Liver (tissue), 3 donors: Measurements from ENCODE around the gene SUMO2.

Source experiments
- GABPA ChIP-seq, 2 donors: IDR thresholded peaks in 1 of 2; conservative IDR thresholded peaks in 1 of 2; 2 replicates each; pipeline ENCODE4 v1.6.1; 2016; ENCODE audit warnings: antibody characterized with exemption in 2 of 2, mild to moderate bottlenecking in 1 of 2, moderate library complexity in 1 of 2
- RAD21 ChIP-seq, 2 donors: IDR thresholded peaks; 2 replicates each; pipeline ENCODE4 v1.6.1; 2016; ENCODE audit warnings: antibody characterized with exemption in 2 of 2, mild to moderate bottlenecking in 2 of 2
- SP1 ChIP-seq: IDR thresholded peaks from 2 replicates; pipeline ENCODE4 v1.6.1; 2018; ENCODE audit warnings: antibody characterized with exemption, mild to moderate bottlenecking
- YY1 ChIP-seq: IDR thresholded peaks from 2 replicates; pipeline ENCODE4 v1.6.1; 2016; ENCODE audit warnings: antibody characterized with exemption, mild to moderate bottlenecking
- TF ChIP-seq, protein P1 (sequence below): fragments of 150-350 bp; IDR thresholded peaks from 2 replicates; pipeline ENCODE4 v1.5.1; 2017; ENCODE audit warnings: improper control_type of control experiment, low read depth, low read length; ENCODE audit not compliant: missing input control
- TF ChIP-seq, protein P2 (sequence below): IDR thresholded peaks from 2 replicates; pipeline ENCODE4 v1.6.1; 2016; ENCODE audit warnings: antibody characterized with exemption, mild to moderate bottlenecking
- TF ChIP-seq, protein P3 (sequence below): IDR thresholded peaks from 2 replicates; pipeline ENCODE4 v1.6.1; 2016; ENCODE audit warnings: antibody characterized with exemption
- TF ChIP-seq, protein P4 (sequence below): IDR thresholded peaks from 2 replicates; pipeline ENCODE4 v1.6.1; 2016; ENCODE audit warnings: antibody characterized with exemption
- donor health status: healthy.
- donor health status: healthy.

DNA sequence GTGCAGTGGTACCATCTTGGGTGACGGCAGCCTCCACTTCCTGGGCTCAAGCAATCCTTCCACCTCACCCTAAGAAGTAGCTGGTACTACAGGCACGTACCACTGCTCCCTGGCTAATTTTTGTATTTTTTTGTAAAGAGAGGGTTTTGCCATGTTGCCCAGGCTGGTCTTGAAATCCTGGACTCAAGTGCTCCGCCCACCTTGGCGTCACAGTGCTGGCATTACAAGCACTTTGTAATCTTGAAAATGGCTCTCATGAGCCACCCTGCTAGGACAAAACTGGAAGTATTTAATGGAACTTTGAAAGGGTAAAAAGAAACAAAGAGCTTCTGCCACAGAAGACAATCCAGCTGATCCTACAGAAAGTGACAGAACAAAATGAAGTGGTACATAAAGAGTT is 9.2 kb downstream of the SUMO2 start:
- TF ChIP-seq, protein P1, sequence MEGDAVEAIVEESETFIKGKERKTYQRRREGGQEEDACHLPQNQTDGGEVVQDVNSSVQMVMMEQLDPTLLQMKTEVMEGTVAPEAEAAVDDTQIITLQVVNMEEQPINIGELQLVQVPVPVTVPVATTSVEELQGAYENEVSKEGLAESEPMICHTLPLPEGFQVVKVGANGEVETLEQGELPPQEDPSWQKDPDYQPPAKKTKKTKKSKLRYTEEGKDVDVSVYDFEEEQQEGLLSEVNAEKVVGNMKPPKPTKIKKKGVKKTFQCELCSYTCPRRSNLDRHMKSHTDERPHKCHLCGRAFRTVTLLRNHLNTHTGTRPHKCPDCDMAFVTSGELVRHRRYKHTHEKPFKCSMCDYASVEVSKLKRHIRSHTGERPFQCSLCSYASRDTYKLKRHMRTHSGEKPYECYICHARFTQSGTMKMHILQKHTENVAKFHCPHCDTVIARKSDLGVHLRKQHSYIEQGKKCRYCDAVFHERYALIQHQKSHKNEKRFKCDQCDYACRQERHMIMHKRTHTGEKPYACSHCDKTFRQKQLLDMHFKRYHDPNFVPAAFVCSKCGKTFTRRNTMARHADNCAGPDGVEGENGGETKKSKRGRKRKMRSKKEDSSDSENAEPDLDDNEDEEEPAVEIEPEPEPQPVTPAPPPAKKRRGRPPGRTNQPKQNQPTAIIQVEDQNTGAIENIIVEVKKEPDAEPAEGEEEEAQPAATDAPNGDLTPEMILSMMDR: no peak
- no peak for TF ChIP-seq RAD21 (IDR thresholded peaks at IDR 0.05)
- TF ChIP-seq YY1: no peak
- no peak for TF ChIP-seq SP1
- TF ChIP-seq, protein P2, sequence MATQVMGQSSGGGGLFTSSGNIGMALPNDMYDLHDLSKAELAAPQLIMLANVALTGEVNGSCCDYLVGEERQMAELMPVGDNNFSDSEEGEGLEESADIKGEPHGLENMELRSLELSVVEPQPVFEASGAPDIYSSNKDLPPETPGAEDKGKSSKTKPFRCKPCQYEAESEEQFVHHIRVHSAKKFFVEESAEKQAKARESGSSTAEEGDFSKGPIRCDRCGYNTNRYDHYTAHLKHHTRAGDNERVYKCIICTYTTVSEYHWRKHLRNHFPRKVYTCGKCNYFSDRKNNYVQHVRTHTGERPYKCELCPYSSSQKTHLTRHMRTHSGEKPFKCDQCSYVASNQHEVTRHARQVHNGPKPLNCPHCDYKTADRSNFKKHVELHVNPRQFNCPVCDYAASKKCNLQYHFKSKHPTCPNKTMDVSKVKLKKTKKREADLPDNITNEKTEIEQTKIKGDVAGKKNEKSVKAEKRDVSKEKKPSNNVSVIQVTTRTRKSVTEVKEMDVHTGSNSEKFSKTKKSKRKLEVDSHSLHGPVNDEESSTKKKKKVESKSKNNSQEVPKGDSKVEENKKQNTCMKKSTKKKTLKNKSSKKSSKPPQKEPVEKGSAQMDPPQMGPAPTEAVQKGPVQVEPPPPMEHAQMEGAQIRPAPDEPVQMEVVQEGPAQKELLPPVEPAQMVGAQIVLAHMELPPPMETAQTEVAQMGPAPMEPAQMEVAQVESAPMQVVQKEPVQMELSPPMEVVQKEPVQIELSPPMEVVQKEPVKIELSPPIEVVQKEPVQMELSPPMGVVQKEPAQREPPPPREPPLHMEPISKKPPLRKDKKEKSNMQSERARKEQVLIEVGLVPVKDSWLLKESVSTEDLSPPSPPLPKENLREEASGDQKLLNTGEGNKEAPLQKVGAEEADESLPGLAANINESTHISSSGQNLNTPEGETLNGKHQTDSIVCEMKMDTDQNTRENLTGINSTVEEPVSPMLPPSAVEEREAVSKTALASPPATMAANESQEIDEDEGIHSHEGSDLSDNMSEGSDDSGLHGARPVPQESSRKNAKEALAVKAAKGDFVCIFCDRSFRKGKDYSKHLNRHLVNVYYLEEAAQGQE: no peak
- TF ChIP-seq, protein P3, sequence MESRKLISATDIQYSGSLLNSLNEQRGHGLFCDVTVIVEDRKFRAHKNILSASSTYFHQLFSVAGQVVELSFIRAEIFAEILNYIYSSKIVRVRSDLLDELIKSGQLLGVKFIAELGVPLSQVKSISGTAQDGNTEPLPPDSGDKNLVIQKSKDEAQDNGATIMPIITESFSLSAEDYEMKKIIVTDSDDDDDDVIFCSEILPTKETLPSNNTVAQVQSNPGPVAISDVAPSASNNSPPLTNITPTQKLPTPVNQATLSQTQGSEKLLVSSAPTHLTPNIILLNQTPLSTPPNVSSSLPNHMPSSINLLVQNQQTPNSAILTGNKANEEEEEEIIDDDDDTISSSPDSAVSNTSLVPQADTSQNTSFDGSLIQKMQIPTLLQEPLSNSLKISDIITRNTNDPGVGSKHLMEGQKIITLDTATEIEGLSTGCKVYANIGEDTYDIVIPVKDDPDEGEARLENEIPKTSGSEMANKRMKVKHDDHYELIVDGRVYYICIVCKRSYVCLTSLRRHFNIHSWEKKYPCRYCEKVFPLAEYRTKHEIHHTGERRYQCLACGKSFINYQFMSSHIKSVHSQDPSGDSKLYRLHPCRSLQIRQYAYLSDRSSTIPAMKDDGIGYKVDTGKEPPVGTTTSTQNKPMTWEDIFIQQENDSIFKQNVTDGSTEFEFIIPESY: no peak
- TF ChIP-seq GABPA (IDR thresholded peaks at IDR 0.05 in 1 of 2, conservative IDR thresholded peaks at IDR 0.05 in 1 of 2): no peak
- TF ChIP-seq, protein P4, sequence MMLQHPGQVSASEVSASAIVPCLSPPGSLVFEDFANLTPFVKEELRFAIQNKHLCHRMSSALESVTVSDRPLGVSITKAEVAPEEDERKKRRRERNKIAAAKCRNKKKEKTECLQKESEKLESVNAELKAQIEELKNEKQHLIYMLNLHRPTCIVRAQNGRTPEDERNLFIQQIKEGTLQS: no peak
